ENCODE results near the gene ZC3HAV1L. TPM values are rescaled to one million over a fixed set of nuclear protein-coding genes. Genes with fewer than 3 reads are reported as not detected.

ZC3HAV1L gene
- total RNA-seq, 1 experiment from 2014 or later, result 27.3 TPM

- no peak for TF ChIP-seq POLR2AphosphoS5 (IDR thresholded peaks at IDR 0.05; ENCODE audit: low read depth, low read length)
- TF ChIP-seq TCF7L2 (IDR thresholded peaks at IDR 0.05; ENCODE audit: low read depth, low read length), result no peak
- TF ChIP-seq SIN3A (IDR thresholded peaks at IDR 0.05; ENCODE audit: borderline replicate concordance, insufficient read depth, low read depth, low read length), result no peak
- in situ Hi-C loops (cut with HindIII; ENCODE audit: low pct_unique_long_range_greater_than_20kb, low sequenced_read_pairs) (no loop called here), intact Hi-C loops (cut with micrococcal nuclease; ENCODE audit: unreplicated experiment) (no loop called here)
- Histone ChIP-seq H3K36me3 (ENCODE audit: control insufficient read depth, insufficient read depth, low read length) (no peaks in the 10 kb centered on the region; the same call in 1 of the 2 replicates), H3K4me3 (ENCODE audit: low read depth in 2 of 2, low read length in 2 of 2) (no peak overlapping the region), H3K27ac (ENCODE audit: low read length) (no peak overlapping the region), H3K27me3 (ENCODE audit: control insufficient read depth, insufficient read depth, low read length) (no peaks in the 10 kb centered on the region), H3K9me3 (ENCODE audit: control insufficient read depth, insufficient read depth, low read depth, low read length) (peaks cover 9% of the 10 kb centered on the region; the same call in 1 of the 2 replicates), H3K4me1 (ENCODE audit: control insufficient read depth, insufficient read depth, low read length) (no peaks in the 10 kb centered on the region; the same call in 1 of the 2 replicates)
- DNase-seq (ENCODE audit: low read depth, low spot score) (no peak), ATAC-seq (no peak)
- POLR2A ChIA-PET, result no interaction called here
- CTCF ChIA-PET, result no interaction called here
- BruUV-seq (replicated peaks), result no TSS peak
Measured at GRCh38 chr7:138999414-138999813, 36.4 kb downstream of the ZC3HAV1L start.

GRCh38 chr7:138992052-138992531 lies 43.8 kb downstream of the ZC3HAV1L start:
- Histone ChIP-seq H3K27me3 (ENCODE audit: control insufficient read depth, insufficient read depth, low read length) (no peaks in the 10 kb centered on the region; the same call in 1 of the 2 replicates), H3K27ac (ENCODE audit: low read length) (no peak overlapping the region), H3K4me3 (ENCODE audit: low read depth in 2 of 2, low read length in 2 of 2) (no peak overlapping the region), H3K9me3 (ENCODE audit: control insufficient read depth, insufficient read depth, low read depth, low read length) (peaks cover 8% of the 10 kb centered on the region; the same call in 1 of the 2 replicates), H3K4me1 (ENCODE audit: control insufficient read depth, insufficient read depth, low read length) (no peaks in the 10 kb centered on the region), H3K36me3 (ENCODE audit: control insufficient read depth, insufficient read depth, low read length) (no peaks in the 10 kb centered on the region)
- no peak for TF ChIP-seq TCF7L2 (IDR thresholded peaks at IDR 0.05; ENCODE audit: low read depth, low read length)
- no peak for TF ChIP-seq POLR2AphosphoS5 (IDR thresholded peaks at IDR 0.05; ENCODE audit: low read depth, low read length)
- no peak for TF ChIP-seq CTCF (IDR thresholded peaks at IDR 0.05)
- no peak for TF ChIP-seq SIN3A (IDR thresholded peaks at IDR 0.05; ENCODE audit: borderline replicate concordance, insufficient read depth, low read depth, low read length)
- no peak for TF ChIP-seq REST (IDR thresholded peaks at IDR 0.05; ENCODE audit: insufficient read depth in 1 of 2, low read depth in 2 of 2, low read length in 1 of 2)
- ChIA-PET POLR2A (no interaction called here), CTCF (interaction anchor here (1.1 kb wide), 1 partner anchor 25 kb away, joined by 3 read pairs; no protein-coding TSS in a partner anchor)
- no TSS peak for BruUV-seq (replicated peaks)
- DNase-seq (ENCODE audit: low read depth, low spot score) (no peak), ATAC-seq (no peak)
- in situ Hi-C loops (cut with HindIII; ENCODE audit: low pct_unique_long_range_greater_than_20kb, low sequenced_read_pairs) (no loop called here), intact Hi-C loops (cut with micrococcal nuclease; ENCODE audit: unreplicated experiment) (no loop called here)

- no peak for TF ChIP-seq TCF7L2 (IDR thresholded peaks at IDR 0.05; ENCODE audit: low read depth, low read length)
- TF ChIP-seq REST (IDR thresholded peaks at IDR 0.05; ENCODE audit: insufficient read depth in 1 of 2, low read depth in 2 of 2, low read length in 1 of 2), result no peak
- DNase-seq (ENCODE audit: low read depth, low spot score), result no peak
- no TSS peak for BruUV-seq (replicated peaks)
- ChIA-PET POLR2A (no interaction called here), CTCF (no interaction called here)
- Histone ChIP-seq H3K4me3 (ENCODE audit: low read depth in 2 of 2, low read length in 2 of 2) (no peak overlapping the region), H3K27me3 (ENCODE audit: control insufficient read depth, insufficient read depth, low read length) (no peaks in the 10 kb centered on the region; the same call in 1 of the 2 replicates), H3K36me3 (ENCODE audit: control insufficient read depth, insufficient read depth, low read length) (no peaks in the 10 kb centered on the region), H3K27ac (ENCODE audit: low read length) (no peak overlapping the region), H3K9me3 (ENCODE audit: control insufficient read depth, insufficient read depth, low read depth, low read length) (peaks cover 8% of the 10 kb centered on the region; the same call in 1 of the 2 replicates), H3K4me1 (ENCODE audit: control insufficient read depth, insufficient read depth, low read length) (no peaks in the 10 kb centered on the region)
- ATAC-seq, result no peak
- in situ Hi-C loops (cut with HindIII; ENCODE audit: low pct_unique_long_range_greater_than_20kb, low sequenced_read_pairs), result no loop called here
- intact Hi-C loops (cut with micrococcal nuclease; ENCODE audit: unreplicated experiment), result loop anchor here (10.0 kb wide), 1 partner anchor 103 kb away; no protein-coding TSS in a partner anchor
Measured at GRCh38 chr7:138987686-138988085, 48.2 kb downstream of the ZC3HAV1L start.
